DLD1 (cell line): ENCODE results near the gene PLEKHG4B.
"Not testable (repeated sequence)": the region's sequence is repeated elsewhere in the genome, so short reads cannot be mapped to it uniquely, and the experiment has no call there.

Experiments used
- in situ Hi-C: cut with HindIII; loops from 2 replicates; pipeline ENCODE4 v1.10.0; 2017; ENCODE audit warnings: low sequenced_read_pairs

Gene PLEKHG4B

DNA sequence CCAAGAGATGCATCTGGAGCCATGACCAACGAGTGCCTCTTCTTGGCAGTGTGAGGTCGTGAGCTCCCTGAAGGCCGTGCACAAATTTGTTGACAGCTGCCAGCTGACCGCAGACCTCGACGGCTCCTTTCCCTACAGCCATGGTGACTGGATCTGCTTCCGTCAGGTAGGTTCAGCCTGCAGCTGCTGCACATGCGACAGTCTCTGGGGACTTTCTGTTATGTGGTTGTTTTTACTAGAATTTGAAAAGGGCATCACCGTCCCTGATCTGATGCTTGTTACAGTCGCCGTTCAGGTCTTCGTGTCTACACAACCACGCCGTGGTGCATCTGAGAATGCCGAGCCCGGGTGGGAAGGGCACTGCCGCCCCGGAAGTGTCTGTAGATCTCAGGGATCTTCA is 62.9 kb downstream of the PLEKHG4B start:
- in situ Hi-C loops = no loop called here

DNA sequence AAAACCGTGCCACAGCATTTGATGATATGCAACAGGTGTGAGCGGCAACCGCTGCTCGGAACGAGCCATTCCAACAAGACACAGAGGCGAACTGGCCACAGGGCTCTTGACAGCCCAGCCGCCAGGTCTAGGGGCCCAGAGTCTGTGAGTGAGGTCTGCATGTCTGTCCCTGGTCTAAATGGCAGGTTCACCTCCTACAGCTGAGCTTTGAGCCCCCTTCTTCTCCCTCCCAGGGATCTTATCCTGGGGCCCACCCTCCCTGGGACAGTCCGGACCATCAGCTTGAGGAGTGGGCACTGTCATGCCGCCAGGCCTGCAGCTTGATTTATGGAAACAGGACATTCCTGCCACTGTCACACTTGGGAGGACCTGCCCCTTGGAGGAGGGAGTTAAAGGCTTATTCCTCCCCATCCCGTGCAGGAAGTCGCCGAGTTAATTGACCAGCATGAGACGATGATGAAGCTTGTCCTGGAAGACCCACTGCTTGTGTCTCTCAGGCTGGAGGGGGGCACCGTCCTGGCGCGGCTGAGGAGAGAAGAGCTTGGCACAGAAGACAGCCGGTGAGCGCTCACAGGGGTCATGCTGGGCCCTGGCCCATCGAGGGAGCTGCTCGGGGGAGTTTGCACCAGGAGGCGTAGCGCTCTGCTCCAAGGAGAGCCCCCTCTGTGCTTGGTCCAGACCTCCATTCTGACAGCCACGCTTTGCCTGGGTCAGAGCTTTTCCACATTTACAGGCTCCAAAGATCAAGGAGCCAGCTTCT is 63.9 kb downstream of the PLEKHG4B start:
- in situ Hi-C loops = no loop called here

DNA sequence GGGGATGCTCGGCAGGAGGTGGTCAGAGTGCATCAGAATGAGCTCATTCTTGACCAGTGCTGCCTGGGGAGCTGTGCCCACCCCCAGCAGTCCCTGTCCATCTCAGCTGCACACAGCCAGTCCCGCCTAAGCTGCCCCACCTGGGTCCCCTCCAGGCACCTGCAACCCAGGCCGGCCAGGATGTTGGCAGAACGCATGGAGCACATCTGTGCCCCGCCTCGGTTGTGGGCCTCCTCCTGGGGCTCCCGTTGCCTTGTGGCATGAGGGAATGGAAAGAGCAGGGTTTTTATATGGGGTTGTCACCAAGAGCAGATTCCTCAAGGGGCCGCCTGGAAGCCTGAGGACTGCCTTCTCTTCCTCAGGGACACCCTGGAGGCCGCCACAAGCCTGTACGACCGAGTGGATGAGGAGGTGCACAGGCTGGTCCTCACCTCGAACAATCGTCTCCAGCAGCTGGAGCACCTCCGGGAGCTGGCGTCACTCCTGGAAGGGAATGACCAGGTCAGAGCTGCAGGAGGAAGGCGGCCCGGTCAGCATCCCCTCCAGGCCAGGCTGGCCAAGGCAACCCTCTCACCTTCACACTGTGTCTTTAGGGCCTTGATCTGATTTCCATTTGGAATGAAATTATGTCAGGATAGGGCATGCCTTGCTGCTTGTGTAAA is 64.6 kb downstream of the PLEKHG4B start:
- in situ Hi-C loops = no loop called here

DNA sequence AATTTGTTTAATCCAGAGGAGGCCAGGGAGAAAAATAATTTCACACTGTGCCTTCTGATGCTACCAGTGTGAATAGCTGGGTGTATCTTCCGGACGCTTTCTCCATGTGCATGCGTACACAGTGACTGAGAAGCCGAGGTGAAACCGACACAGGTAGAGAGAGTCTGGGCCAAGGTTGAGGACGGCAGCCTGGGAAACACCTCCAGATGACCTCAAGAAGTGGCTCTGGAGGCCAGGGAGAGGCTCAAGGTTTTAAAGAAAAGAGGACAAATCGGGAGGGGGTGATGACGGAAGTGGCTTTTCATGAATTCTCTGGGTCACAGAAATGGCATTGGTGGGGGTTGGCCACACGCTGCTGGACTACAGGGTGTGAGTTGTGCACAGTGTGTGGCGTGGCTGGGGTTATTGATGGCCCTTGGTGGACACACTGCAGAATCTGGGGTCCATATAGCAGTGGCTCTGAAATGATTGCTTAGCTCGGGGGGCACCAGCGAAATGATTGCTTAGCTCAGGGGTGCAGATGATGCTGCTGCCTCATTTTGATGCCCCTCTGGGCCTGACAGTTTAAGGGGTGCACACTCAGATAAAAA is 65.3 kb downstream of the PLEKHG4B start:
- in situ Hi-C loops = no loop called here

DNA sequence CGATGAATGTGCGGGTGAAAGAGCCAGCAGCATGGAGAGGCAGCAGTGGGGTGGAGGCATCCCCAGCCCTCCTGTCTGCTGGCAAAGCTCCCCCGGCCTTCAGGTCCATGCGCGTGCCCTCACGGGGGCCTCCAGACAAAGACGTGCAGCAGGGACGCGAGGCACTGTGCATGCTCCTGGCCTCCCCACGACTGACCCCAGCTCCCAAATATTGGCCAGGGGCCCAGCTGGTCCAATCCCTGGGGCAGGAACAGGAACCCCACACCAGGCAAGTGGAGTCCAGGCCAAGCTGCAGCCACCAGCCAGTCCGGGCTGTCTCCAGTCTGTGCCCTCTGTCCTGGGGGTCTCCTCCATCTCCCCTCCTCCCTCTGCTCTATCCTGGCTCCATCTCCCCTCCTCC is 65.8 kb downstream of the PLEKHG4B start:
- in situ Hi-C loops = no loop called here

DNA sequence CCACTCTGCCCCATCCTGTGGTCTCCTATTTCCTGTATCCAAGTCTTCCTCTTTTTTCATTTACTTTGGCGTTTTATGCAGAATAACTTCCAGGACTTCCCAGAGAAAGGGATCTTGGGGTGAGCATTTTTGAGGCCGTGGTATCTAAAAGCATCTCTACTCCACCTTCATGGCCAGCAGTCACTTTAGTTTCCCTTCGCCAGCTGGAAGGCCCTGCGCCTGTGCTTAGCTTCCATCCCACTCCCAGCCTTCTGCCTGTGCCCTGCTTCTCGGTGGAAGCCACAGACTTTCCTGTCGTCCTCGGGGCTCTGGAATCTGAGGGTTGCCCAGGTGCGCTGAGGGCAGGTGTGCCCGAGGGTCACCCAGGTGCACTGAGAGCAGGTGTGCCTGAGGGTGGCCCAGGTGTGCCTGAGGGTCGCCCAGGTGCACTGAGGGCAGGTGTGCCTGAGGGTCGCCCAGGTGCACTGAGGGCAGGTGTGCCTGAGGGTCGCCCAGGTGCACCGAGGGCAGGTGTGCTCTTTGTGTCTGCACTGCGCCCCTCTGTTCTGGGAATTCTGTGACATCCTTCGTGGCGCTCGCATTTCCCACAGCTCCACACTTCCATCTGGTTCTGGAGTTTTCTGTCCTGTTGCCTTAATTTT is 67.0 kb downstream of the PLEKHG4B start:
- in situ Hi-C loops = no loop called here

DNA sequence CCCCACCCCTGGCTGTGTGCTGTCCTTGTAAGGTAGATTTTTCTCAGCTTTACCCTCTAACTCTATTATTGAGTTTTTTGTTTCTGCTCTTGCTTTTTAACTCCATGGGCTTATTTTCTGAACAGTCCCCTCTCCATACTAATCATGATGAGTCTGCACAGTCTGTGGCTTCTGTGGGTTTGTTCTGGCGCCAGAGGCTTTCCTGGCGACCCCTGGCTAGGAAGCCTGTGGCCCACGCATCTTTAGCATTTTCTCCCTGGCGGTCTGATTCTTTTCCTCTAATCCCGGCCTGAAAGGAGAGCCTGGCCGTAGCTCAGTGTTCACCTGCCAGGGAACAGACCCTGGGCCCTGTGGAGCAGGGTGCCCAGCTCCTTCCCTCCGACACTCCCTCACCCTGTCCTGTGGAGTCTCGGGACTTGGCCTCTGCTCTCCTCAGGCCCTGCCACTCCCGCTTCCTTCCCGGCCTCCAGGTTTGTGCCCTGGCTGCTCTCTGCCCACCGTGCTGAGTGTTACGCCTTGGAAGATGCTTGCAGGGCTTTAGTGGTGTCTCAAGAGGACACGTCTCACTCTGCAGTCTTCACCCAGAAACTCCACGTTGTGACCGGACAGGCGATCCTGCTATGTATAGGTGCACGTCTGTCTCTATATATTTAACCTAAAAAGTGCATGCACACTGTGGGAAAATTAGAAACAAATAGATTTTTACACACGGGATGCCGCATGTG is 67.6 kb downstream of the PLEKHG4B start:
- in situ Hi-C loops = no loop called here

DNA sequence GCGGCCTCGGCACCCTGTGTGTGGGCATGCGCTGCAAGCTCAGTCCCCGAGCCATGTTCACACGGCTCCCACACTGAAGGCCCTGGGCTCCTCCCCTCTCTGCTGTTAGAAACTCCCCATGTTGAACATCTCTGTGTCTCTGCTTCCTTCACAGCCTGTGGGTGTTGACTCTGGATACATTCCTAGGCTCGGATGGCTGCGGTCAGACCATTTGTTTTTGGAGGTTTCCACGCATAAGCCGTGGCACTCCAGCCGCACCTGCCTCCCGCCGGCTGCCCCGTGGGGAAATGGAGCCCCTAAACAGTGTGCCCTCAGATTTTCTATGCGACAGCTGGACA is 68.2 kb downstream of the PLEKHG4B start:
- in situ Hi-C loops = no loop called here

DNA sequence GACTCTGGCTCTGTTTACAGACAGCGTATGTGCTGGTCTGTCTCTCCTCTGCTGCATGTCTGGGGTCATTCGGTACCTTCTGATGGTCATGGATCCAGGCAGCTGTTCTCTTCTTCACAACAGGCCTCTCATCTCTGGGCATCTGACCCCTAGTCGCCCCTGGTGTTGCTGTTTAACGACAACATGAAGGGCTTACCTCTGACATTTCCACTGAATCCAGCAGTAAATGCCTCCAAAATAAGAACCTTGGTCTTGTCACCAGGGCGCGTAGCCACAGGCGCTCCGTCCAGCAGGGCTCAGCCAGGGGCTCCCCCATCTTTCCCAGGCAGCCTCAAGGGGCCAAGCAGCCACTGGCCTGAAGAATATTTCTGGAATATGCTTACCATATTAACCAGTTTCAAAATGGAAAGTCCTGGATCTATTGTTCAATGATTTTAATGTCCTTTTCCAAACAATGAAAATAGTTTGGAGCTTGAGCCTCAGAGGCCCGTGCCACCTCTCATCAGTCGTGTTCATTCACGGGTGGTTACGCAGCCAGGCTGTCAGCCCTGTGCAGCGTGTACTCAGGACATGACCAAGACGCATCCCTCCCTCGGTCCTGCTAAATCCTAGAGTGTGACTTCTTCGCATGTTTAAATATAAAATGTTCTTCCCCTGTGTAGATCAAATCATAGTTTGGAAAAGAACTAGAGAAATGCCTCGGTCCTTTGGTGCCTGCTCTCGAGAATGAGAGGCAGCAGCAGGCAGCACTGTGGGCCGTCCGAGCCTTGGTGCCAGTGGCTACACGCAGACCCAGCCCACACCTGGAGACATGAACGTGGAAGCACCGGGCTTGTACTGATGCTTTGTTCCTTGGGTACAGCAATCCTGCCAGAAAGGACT is 69.2 kb downstream of the PLEKHG4B start:
- in situ Hi-C loops = no loop called here

DNA sequence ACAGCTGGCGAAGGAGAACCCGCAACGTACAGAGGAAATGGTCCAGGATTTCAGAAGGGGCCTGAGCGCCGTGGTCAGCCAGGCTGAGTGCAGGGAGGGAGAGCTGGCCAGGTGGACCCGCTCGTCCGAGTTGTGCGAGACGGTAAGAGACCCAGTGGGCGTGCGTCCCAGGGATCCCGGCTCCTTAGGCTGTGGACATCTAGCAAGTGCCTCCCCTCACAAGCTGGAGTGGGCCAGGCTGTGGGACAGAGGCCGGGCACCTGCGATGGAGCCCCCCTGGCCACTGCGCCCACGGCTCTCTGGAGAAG is 69.8 kb downstream of the PLEKHG4B start:
- in situ Hi-C loops = no loop called here

DNA sequence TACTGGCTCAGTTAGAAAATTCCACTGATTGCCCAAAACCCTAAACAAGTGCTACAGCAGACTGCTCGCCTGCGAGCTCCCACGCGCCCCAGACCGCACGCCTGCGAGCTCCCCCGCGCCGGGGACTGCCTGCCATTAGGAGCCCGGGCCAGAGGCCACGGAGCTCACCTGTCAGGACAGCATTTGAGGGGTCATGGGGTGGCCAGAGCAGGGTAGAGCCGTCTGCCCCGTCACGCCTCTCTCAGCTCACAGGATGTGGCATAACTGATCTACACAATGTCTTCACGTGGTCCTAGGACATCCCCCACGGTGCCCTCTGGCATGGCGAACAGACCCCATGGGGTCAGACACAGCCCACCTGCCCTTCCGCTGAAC is 70.2 kb downstream of the PLEKHG4B start:
- in situ Hi-C loops = no loop called here

DNA sequence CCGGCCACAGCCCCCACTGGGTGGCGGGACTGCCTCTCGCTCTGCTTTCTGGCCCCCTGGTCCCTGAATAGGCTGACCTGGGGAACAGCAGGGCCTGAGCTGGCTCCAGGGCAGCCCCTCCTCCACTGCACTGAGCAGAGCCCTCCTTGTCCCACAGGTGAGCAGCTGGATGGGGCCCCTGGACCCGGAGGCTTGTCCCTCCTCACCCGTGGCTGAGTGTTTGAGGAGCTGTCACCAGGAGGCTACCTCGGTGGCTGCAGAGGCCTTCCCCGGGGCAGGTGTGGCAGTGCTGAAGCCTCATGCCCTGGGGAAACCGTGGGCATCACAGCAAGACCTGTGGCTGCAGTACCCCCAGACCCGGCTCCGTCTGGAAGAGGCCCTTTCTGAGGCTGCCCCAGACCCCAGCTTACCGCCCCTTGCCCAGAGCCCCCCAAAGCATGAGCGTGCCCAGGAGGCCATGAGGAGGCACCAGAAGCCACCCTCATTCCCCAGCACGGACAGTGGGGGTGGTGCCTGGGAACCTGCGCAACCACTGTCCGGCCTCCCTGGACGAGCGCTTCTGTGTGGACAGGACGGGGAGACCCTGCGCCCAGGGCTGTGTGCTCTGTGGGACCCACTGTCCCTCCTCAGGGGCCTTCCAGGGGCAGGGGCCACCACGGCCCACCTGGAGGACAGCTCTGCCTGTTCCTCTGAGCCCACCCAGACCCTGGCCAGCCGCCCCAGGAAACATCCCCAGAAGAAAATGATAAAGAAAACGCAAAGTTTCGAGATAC is 70.8 kb downstream of the PLEKHG4B start:
- in situ Hi-C loops = no loop called here

DNA sequence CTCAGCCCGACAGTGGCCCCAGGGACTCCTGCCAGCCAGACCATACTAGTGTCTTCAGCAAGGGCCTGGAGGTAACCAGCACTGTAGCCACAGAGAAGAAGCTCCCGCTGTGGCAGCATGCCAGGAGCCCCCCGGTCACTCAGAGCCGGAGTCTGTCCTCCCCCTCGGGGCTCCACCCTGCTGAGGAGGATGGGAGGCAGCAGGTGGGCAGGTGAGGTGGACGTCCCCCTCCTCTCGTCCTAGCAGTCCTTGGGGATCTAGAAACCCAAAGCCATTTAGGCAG is 71.3 kb downstream of the PLEKHG4B start:
- in situ Hi-C loops = no loop called here

DNA sequence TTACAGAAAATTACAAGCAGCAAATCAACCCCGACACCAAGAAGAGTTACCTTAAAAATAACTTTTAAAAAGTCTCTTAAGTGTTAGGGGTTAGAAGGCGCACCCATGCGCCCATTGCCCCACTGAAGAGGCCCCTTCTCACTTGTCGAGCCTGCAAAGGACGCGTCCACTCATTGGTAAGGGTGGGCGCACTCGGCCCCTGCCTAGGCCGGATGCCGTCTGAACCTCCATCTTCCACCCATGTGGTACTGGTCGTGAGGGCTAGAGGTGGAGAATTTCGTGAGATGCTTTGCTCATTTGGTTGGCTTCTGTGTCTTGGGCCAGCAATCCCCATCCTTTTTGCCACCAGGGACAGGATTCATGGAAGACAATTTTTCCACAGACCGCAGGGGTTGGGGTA is 71.9 kb downstream of the PLEKHG4B start:
- in situ Hi-C loops = no loop called here

DNA sequence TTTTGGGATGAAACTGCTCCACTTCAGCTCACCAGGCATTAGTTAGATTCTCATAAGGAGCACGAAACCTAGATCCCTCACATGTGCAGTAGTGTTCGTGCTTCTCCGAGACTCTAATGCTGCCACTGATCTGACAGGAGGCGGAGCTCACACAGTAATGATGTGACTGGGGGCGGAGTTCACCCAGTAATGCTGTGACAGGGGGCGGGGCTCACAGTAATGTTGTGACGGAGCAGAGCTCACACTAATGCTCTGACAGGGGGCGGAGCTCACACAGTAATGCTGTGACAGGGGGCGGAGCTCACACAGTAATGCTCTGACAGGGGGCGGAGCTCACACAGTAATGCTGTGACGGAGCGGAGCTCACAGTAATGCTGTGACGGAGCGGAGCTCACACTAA is 72.3 kb downstream of the PLEKHG4B start:
- in situ Hi-C loops = no loop called here

DNA sequence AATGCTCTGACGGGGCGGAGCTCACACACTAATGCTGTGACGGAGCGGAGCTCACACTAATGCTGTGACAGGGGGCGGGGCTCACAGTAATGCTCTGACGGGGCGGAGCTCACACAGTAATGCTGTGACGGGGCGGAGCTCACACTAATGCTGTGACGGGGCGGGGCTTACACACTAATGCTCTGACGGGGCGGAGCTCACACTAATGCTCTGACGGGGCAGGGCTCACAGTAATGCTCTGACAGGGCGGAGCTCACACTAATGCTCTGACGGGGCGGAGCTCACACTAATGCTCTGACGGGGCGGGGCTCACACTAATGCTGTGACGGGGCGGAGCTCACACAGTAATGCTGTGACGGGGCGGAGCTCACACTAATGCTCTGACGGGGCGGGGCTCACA is 72.8 kb downstream of the PLEKHG4B start:
- in situ Hi-C loops = not testable (repeated sequence)

DNA sequence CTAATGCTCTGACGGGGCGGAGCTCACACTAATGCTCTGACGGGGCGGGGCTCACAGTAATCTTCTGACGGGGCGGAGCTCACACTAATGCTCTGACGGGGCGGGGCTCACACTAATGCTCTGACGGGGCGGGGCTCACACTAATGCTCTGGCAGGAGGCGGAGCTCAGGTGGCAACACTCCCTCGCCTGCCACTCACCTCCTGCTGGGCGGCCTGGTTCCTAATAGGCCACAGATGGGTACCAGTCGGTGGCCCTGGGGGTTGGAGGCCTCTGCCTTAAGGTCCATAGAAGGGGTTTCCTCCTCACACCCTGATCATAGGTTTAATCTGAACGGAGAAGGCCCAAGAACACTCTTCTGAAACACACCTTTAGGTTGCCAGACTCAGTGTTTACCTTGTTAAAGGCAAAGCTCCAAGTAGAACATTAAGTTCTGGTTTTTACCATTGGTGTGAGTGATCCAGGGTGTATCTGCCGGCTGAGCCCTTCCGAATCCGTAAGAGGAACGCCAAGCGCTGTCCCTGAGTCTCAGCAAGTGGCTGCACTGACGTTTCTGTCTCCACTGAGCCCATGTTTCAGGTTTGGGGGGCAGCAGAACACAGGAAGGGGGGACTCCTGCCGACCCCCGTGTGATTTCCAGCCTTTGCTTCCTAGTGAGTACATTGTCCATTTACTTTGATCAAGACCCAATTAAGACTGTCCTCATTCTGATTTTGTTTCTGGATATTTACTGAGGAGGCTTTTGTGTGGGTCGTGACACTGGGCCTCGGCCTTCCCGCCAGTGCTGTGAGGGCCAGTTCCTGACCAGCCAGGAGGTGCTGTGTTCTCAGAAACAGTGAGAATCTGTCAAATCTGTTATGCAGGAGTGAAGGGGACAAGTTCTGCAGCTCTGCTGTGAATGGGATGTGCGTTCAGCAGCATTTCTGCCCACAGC is 74.7 kb downstream of the PLEKHG4B start:
- in situ Hi-C loops = no loop called here

DNA sequence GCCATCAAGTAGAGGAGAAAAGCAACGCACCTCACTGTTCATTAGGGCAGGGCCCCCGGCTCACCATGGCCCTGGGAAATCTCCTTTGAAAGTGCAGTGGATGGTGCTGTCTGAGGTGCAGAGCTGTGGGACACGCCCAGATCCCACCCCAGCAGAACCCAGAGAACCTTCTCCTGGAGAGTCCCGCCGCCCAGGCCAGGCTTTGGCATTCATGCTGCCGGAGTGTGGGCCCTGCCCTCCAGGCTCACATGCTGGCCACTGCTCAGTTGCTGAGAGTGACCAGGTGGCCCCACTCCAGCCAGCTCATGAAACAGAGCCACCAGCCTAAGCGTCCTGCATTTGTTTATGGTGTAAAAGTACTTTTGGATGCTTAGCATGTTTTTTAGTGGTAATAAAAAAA is 75.5 kb downstream of the PLEKHG4B start:
- in situ Hi-C loops = no loop called here
